B cell (primary cell): ENCODE results near the gene INPP5B. TPM values are rescaled to one million over a fixed set of nuclear protein-coding genes. Genes with fewer than 3 reads are reported as not detected.

ENCODE experiments used
- ATAC-seq: fragments of 200-7000 bp; cut with Tn5 transposase; one replicate; pipeline ENCODE4 v1.10.0; 2021; ENCODE audit warnings: low read depth, mild to moderate bottlenecking, moderate number of reproducible peaks, moderate library complexity
- CTCF ChIA-PET: fragments of 350-600 bp; sonication (Branson Sonifier 250); formaldehyde crosslinking; loops from one replicate; lab custom pipeline; 2021; ENCODE audit warnings: antibody characterized with exemption, inconsistent platforms; lab: Charles Lee
- POLR2A ChIA-PET: fragments of 350-600 bp; sonication (Branson Sonifier 250); formaldehyde crosslinking; loops from one replicate; lab custom pipeline; 2021; ENCODE audit warnings: antibody characterized with exemption; lab: Charles Lee
- DNase-seq: peaks from one replicate; pipeline ENCODE4 v3.0.0; 2013
- H2AFZ ChIP-seq: 2 replicates; pipeline ENCODE4 v1.6.1; 2012; ENCODE audit warnings: mild to moderate bottlenecking, low read depth, low read length; ENCODE audit not compliant: insufficient read depth, poor library complexity, severe bottlenecking
- H3K27ac ChIP-seq, 2 donors: 1 replicate in 1 of 2; 2 replicates in 1 of 2; pipeline ENCODE4 v1.5.1; 2012 to 2013; ENCODE audit warnings: low read length in 2 of 2, mild to moderate bottlenecking in 2 of 2, moderate library complexity in 1 of 2
- H3K27me3 ChIP-seq, 4 experiments: fragments of 200-600 bp in 1 of 4; sonication (generic) in 1 of 4; replicated peaks in 1 of 4; 1 replicate in 2 of 4; 2 replicates in 2 of 4; pipeline versions ENCODE4 v1.6.1 to v1.7.0; 2013 to 2016; ENCODE audit warnings: low read length in 3 of 4, mild to moderate bottlenecking in 2 of 4, mixed read lengths in 1 of 4, moderate library complexity in 1 of 4; ENCODE audit not compliant: insufficient read depth in 4 of 4, control insufficient read depth in 3 of 4; ENCODE audit errors: control extremely low read depth in 1 of 4
- H3K36me3 ChIP-seq, 2 experiments: replicated peaks in 1 of 2; 1 replicate in 1 of 2; 2 replicates in 1 of 2; pipeline versions ENCODE4 v1.6.1 to v1.7.1; 2013; ENCODE audit warnings: low read length in 1 of 2; ENCODE audit not compliant: insufficient read depth in 2 of 2, control insufficient read depth in 1 of 2; ENCODE audit errors: control extremely low read depth in 1 of 2, extremely low read depth in 1 of 2
- H3K4me1 ChIP-seq, 2 donors: fragments of 200-600 bp in 1 of 2; sonication (generic) in 1 of 2; 1 replicate in 1 of 2; 2 replicates in 1 of 2; pipeline versions ENCODE4 v1.5.1 to v1.6.1; 2013 to 2017; ENCODE audit warnings: low read length in 2 of 2; ENCODE audit not compliant: control insufficient read depth in 2 of 2, insufficient read depth in 2 of 2
- H3K4me2 ChIP-seq: replicated peaks from 2 replicates; pipeline ENCODE3; 2012; ENCODE audit warnings: mild to moderate bottlenecking, low read depth, low read length; ENCODE audit not compliant: poor library complexity, severe bottlenecking
- H3K4me3 ChIP-seq, 5 experiments: fragments of 200-600 bp in 1 of 5; sonication (generic) in 1 of 5; 1 replicate in 3 of 5; 2 replicates in 2 of 5; pipeline versions ENCODE4 v1.5.1 to v1.7.0; 2011 to 2016; ENCODE audit warnings: low read length in 4 of 5, mild to moderate bottlenecking in 4 of 5, low read depth in 2 of 5, control low read depth in 1 of 5, moderate library complexity in 1 of 5; ENCODE audit not compliant: insufficient read depth in 1 of 5; ENCODE audit errors: control extremely low read depth in 1 of 5, extremely low read depth in 1 of 5
- H3K79me2 ChIP-seq: fragments of 200-600 bp; sonication (generic); one replicate; pipeline ENCODE4 v1.6.0; 2016; ENCODE audit warnings: low read length; ENCODE audit not compliant: control insufficient read depth, insufficient read depth
- H3K9ac ChIP-seq: fragments of 200-600 bp; sonication (generic); 2 replicates; pipeline ENCODE4 v1.6.1; 2017; ENCODE audit warnings: mild to moderate bottlenecking, low read length, moderate library complexity
- H3K9me3 ChIP-seq, 3 donors: one replicate each; pipeline versions ENCODE4 v1.6.1 to v1.7.1; 2013; ENCODE audit warnings: low read length in 2 of 3; ENCODE audit not compliant: control insufficient read depth in 2 of 3, insufficient read depth in 1 of 3; ENCODE audit errors: control extremely low read depth in 1 of 3
- H4K20me1 ChIP-seq: 2 replicates; pipeline ENCODE4 v1.6.0; 2012; ENCODE audit warnings: mild to moderate bottlenecking, low read length; ENCODE audit not compliant: insufficient read depth, control insufficient read depth, poor library complexity, severe bottlenecking
- H3K27ac Mint-ChIP-seq: one replicate; pipeline ENCODE4 v1.8.0; 2021; ENCODE audit warnings: mixed read lengths
- H3K27me3 Mint-ChIP-seq: one replicate; pipeline ENCODE4 v1.8.0; 2021; ENCODE audit warnings: mixed read lengths
- H3K4me1 Mint-ChIP-seq: one replicate; pipeline ENCODE4 v1.8.0; 2021; ENCODE audit warnings: mixed read lengths
- H3K4me3 Mint-ChIP-seq: one replicate; pipeline ENCODE4 v1.8.0; 2021; ENCODE audit warnings: mixed read lengths
- H3K9me3 Mint-ChIP-seq: one replicate; pipeline ENCODE4 v1.8.0; 2022; ENCODE audit warnings: mixed read lengths; ENCODE audit not compliant: insufficient read depth
- EZH2 ChIP-seq: IDR thresholded peaks from 2 replicates; pipeline ENCODE4 v1.6.1; 2012; ENCODE audit warnings: borderline replicate concordance, low read depth, mild to moderate bottlenecking, moderate library complexity, low read length; ENCODE audit not compliant: insufficient read depth, poor library complexity, severe bottlenecking
- WGBS: methylation state at CpG from one replicate; pipeline ENCODE4 v1.1.5; 2013; ENCODE audit warnings: missing lambda C conversion rate; ENCODE audit not compliant: insufficient coverage; 5-methylcytosine and 5-hydroxymethylcytosine counted together
- intact Hi-C: fragments of 100-400 bp; cut with micrococcal nuclease; formaldehyde crosslinking; loops from one replicate; pipeline ENCODE4 v1.10.0; 2022
- polyA plus RNA-seq: library from polyadenylated mRNA; depleted of rRNA; stranded (reverse); fragments of >200 nt; gene quantifications from 2 replicates; pipeline ENCODE4 v1.2.3, GENCODE V29; 2012
- total RNA-seq, 2 donors: library from RNA; stranded (reverse); fragments of 120-200 nt in 1 of 2; gene quantifications; 1 replicate in 1 of 2; 2 replicates in 1 of 2; pipeline versions ENCODE4 v1.2.3 to v1.2.4, GENCODE V29; 2013 to 2022
- TF ChIP-seq, protein P1 (sequence below): fragments of 200-600 bp; IDR thresholded peaks from one replicate; pipeline ENCODE4 v1.8.0; 2022; ENCODE audit warnings: antibody characterized with exemption, mild to moderate bottlenecking

Gene INPP5B
- total and polyA plus RNA-seq, 2 donors (not counting 1 experiment from before 2014, with no cell fraction given), result 45.4 to 63.3 TPM

DNA sequence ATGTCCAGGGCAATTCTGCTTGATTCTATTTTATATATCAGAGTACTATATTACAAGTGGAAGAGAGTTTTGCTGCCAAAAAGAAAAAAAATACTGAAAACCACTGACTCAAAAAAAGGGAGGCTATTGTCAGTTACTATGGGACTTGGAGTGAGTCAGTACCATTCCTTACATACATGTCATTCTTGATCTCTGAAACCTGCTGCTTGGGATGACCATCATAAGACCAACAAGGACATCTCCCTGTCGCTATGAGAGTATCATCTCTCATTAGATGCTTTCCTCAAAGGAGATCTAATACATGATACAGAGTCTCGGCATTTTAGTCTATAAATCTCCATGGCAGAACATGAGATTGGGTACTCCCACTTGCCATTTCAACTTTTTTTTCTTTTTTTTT, 11.8 kb upstream of the INPP5B start:
- Mint-ChIP-seq H3K27me3 (no peaks in the 10 kb centered on the region), H3K27ac (no peak overlapping the region), H3K4me1 (no peaks in the 10 kb centered on the region), H3K4me3 (no peak overlapping the region), H3K9me3 (no peaks in the 10 kb centered on the region)
- Histone ChIP-seq H4K20me1 (no peaks in the 10 kb centered on the region), H3K79me2 (no peaks in the 10 kb centered on the region), H3K27ac (no peak overlapping the region), H3K9ac (no peak overlapping the region), H3K4me1 (no peaks in the 10 kb centered on the region), H3K27me3 (no peaks in the 10 kb centered on the region), H3K9me3 (no peaks in the 10 kb centered on the region), H3K4me2 (no peak overlapping the region), H3K4me3 (no peak overlapping the region), H2AFZ (no peak overlapping the region), H3K36me3 (peaks cover 0 to 49% of the 10 kb centered on the region in 2 experiments)
- no peak for ATAC-seq
- no peak for TF ChIP-seq EZH2
- WGBS, result no CpG with 5 or more reads among the region's 2 CpGs
- CTCF ChIA-PET, result interaction anchor here (0.7 to 1.0 kb wide), 2 partner anchors 9 to 280 kb away, joined by 3 read pairs; no protein-coding TSS in a partner anchor
- DNase-seq, result no peak
- POLR2A ChIA-PET, result no interaction called here
- intact Hi-C loops, result no loop called here

DNA sequence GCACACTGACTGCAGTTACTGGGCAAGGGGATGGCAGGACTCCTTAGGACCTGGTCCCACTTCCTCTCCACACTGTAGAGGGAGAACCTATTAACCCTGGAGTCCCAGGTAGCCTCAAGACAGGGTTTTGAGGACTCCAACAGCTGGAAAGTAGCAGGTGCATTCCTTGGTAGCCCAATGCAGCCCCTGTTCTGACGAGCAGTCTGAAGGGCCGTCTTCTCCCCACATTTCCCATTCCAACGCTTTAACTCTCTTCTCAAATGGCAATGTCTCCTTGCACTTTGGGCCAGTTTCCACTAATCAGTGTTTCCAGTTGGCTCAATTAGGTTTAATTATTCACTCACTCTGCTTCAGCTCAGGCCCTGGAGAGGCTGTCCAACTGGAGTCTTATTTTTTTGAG, 8.8 kb upstream of the INPP5B start:
- DNase-seq (no peak), ATAC-seq (no peak)
- Mint-ChIP-seq H3K4me3 (no peak overlapping the region), H3K9me3 (no peaks in the 10 kb centered on the region), H3K27ac (no peak overlapping the region), H3K4me1 (no peaks in the 10 kb centered on the region), H3K27me3 (no peaks in the 10 kb centered on the region)
- Histone ChIP-seq H3K9me3 (no peaks in the 10 kb centered on the region), H3K27me3 (no peaks in the 10 kb centered on the region), H3K4me3 (no peak overlapping the region), H3K36me3 (peaks cover 0 to 35% of the 10 kb centered on the region in 2 experiments), H3K4me2 (no peak overlapping the region), H3K9ac (no peak overlapping the region), H4K20me1 (no peaks in the 10 kb centered on the region), H2AFZ (no peak overlapping the region), H3K4me1 (no peaks in the 10 kb centered on the region), H3K79me2 (no peaks in the 10 kb centered on the region), H3K27ac (no peak overlapping the region)
- intact Hi-C loops, result no loop called here
- TF ChIP-seq EZH2, result no peak
- TF ChIP-seq, protein P1, sequence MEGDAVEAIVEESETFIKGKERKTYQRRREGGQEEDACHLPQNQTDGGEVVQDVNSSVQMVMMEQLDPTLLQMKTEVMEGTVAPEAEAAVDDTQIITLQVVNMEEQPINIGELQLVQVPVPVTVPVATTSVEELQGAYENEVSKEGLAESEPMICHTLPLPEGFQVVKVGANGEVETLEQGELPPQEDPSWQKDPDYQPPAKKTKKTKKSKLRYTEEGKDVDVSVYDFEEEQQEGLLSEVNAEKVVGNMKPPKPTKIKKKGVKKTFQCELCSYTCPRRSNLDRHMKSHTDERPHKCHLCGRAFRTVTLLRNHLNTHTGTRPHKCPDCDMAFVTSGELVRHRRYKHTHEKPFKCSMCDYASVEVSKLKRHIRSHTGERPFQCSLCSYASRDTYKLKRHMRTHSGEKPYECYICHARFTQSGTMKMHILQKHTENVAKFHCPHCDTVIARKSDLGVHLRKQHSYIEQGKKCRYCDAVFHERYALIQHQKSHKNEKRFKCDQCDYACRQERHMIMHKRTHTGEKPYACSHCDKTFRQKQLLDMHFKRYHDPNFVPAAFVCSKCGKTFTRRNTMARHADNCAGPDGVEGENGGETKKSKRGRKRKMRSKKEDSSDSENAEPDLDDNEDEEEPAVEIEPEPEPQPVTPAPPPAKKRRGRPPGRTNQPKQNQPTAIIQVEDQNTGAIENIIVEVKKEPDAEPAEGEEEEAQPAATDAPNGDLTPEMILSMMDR, result no peak
- WGBS, result 90% methylated on average over 3 of the region's 3 CpGs
- CTCF ChIA-PET, result no interaction called here
- POLR2A ChIA-PET, result no interaction called here
